Loucy (cell line): ENCODE data around the gene PRR5L.

ENCODE experiments used
- EZH2phosphoT487 ChIP-seq: fragments of 200-600 bp; IDR thresholded peaks from 2 replicates; pipeline ENCODE4 v1.6.1; 2018; ENCODE audit warnings: antibody characterized with exemption, mild to moderate bottlenecking, moderate library complexity, borderline replicate concordance
- TF ChIP-seq, protein P1 (sequence below): fragments of 200-600 bp; sonication (generic); conservative IDR thresholded peaks from 2 replicates; pipeline ENCODE4 v1.5.1; 2014; ENCODE audit warnings: mild to moderate bottlenecking, antibody characterized with exemption, low read length

DNA sequence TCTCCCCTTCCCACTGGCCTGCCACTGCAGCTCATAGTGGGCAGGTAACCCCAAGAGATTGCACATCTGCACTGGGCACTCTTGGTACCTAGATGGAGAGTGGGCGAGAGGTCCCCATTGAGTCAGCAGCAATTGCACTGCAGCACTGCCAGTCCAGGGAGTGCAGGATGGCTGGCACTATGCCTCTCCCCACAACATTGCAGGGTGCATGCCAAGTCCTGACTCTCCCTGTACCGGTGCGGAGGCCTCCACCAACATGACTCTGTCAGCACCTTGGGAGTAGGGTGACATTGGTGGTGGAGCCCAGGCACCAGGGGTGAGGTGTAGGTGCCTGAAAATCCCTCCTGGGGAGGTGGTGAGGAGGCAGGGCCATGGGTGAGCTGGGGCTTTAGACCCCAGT lies 131.8 kb downstream of the PRR5L start:
- TF ChIP-seq, protein P1, sequence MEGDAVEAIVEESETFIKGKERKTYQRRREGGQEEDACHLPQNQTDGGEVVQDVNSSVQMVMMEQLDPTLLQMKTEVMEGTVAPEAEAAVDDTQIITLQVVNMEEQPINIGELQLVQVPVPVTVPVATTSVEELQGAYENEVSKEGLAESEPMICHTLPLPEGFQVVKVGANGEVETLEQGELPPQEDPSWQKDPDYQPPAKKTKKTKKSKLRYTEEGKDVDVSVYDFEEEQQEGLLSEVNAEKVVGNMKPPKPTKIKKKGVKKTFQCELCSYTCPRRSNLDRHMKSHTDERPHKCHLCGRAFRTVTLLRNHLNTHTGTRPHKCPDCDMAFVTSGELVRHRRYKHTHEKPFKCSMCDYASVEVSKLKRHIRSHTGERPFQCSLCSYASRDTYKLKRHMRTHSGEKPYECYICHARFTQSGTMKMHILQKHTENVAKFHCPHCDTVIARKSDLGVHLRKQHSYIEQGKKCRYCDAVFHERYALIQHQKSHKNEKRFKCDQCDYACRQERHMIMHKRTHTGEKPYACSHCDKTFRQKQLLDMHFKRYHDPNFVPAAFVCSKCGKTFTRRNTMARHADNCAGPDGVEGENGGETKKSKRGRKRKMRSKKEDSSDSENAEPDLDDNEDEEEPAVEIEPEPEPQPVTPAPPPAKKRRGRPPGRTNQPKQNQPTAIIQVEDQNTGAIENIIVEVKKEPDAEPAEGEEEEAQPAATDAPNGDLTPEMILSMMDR = no peak
- no peak for TF ChIP-seq EZH2phosphoT487
